GM12878 (cell line): ENCODE measurements around the gene ADCY1. TPM values are rescaled to one million over a fixed set of nuclear protein-coding genes. Genes with fewer than 3 reads are reported as not detected.

Source experiments
- ATAC-seq: fragments of 200-7000 bp; cut with Tn5 transposase; 3 replicates; pipeline ENCODE4 v1.9.1; 2020; ENCODE audit warnings: mild to moderate bottlenecking, moderate library complexity
- BruUV-seq: library from RNA; stranded (reverse); fragments of 400-500 nt; replicated peaks from 2 replicates; lab custom pipeline; 2021; lab: Mats Ljungman, UMichigan
- CTCF ChIA-PET: fragments of 300-600 bp; sonication (Branson Sonifier 250); formaldehyde crosslinking; extraction: SDS; loops from one replicate; lab custom pipeline; 2021; ENCODE audit warnings: inconsistent platforms; lab: Yijun Ruan, JAX
- POLR2A ChIA-PET: fragments of 350-600 bp; formaldehyde crosslinking; extraction: SDS; loops from one replicate; lab custom pipeline; 2021; ENCODE audit warnings: inconsistent platforms; lab: Charles Lee
- RAD21 ChIA-PET: fragments of 300-600 bp; sonication (Branson Sonifier 250); formaldehyde crosslinking; loops from one replicate; lab custom pipeline; 2023; ENCODE audit warnings: antibody characterized with exemption; ENCODE audit not compliant: unreplicated experiment; lab: Charles Lee
- SMC1A ChIA-PET: fragments of 300-600 bp; sonication (Branson Sonifier 250); formaldehyde crosslinking; loops from one replicate; lab custom pipeline; 2023; ENCODE audit not compliant: unreplicated experiment, uncharacterized antibody; lab: Charles Lee
- DNase-seq: peaks from one replicate; pipeline ENCODE4 v3.0.0-alpha.2; 2011; ENCODE audit warnings: low read depth, low spot score
- FAIRE-seq: peaks from 3 replicates; lab custom pipeline; 2011; peaks lifted over from hg19 to GRCh38; lab: Jason Lieb, UNC
- H2AFZ ChIP-seq: 2 replicates; pipeline ENCODE4 v1.6.0; 2011; ENCODE audit warnings: low read depth, low read length, control low read depth; ENCODE audit not compliant: control insufficient read depth
- H3K27ac ChIP-seq: 2 replicates; pipeline ENCODE4 v1.5.1; 2011; ENCODE audit warnings: control low read depth; ENCODE audit not compliant: control insufficient read depth, insufficient read depth
- H3K27me3 ChIP-seq, 2 experiments: replicated peaks in 1 of 2; 2 replicates each; pipeline versions ENCODE4 v1.6.0 to v1.6.1; 2011; ENCODE audit warnings: low read length in 1 of 2; ENCODE audit not compliant: control insufficient read depth in 2 of 2, insufficient read depth in 2 of 2
- H3K36me3 ChIP-seq, 2 experiments: 2 replicates each; pipeline ENCODE4 v1.5.1; 2011; ENCODE audit warnings: low read length in 1 of 2; ENCODE audit not compliant: control insufficient read depth in 2 of 2, insufficient read depth in 2 of 2
- H3K4me1 ChIP-seq: 2 replicates; pipeline ENCODE4 v1.6.1; 2011; ENCODE audit warnings: mild to moderate bottlenecking, low read length, moderate library complexity, mixed read lengths; ENCODE audit not compliant: control insufficient read depth, insufficient read depth
- H3K4me2 ChIP-seq: 2 replicates; pipeline ENCODE4 v1.6.0; 2011; ENCODE audit warnings: control low read depth; ENCODE audit not compliant: control insufficient read depth, insufficient read depth
- H3K4me3 ChIP-seq: fragments of 200-600 bp; sonication (generic); 2 replicates; pipeline ENCODE4 v1.5.1; 2016
- H3K79me2 ChIP-seq: 2 replicates; pipeline ENCODE4 v1.6.0; 2011; ENCODE audit warnings: low read length; ENCODE audit not compliant: control insufficient read depth, insufficient read depth
- H3K9ac ChIP-seq: 2 replicates; pipeline ENCODE4 v1.8.0; 2011; ENCODE audit warnings: low read length, control low read depth, mixed read lengths; ENCODE audit not compliant: control insufficient read depth, insufficient read depth
- H3K9me3 ChIP-seq: replicated peaks from 3 replicates; pipeline ENCODE4 v1.5.1; 2011; ENCODE audit warnings: mild to moderate bottlenecking, low read length; ENCODE audit not compliant: control insufficient read depth, insufficient read depth
- H4K20me1 ChIP-seq: 2 replicates; pipeline ENCODE4 v1.6.0; 2011; ENCODE audit not compliant: control insufficient read depth, insufficient read depth
- CHD1 ChIP-seq: IDR thresholded peaks from 2 replicates; pipeline ENCODE4 v1.6.1; 2012; ENCODE audit warnings: low read depth, low read length, improper control_type of control experiment
- DPF2 ChIP-seq: fragments of 450-650 bp; IDR thresholded peaks from 2 replicates; pipeline ENCODE4 v1.6.1; 2017; ENCODE audit warnings: mild to moderate bottlenecking
- EZH2 ChIP-seq: IDR thresholded peaks from 2 replicates; pipeline ENCODE4 v1.6.1; 2012; ENCODE audit warnings: low read depth, mild to moderate bottlenecking, control low read depth, inconsistent platforms, low read length, borderline replicate concordance; ENCODE audit not compliant: control insufficient read depth
- KDM1A ChIP-seq: fragments of 200-600 bp; sonication (generic); IDR thresholded peaks from 2 replicates; pipeline ENCODE4 v1.6.1; 2016; ENCODE audit warnings: borderline replicate concordance
- YBX1 ChIP-seq: fragments of 450-650 bp; IDR thresholded peaks from 2 replicates; pipeline ENCODE4 v1.6.1; 2016; ENCODE audit warnings: antibody characterized with exemption
- WGBS: methylation state at CpG from one replicate; pipeline ENCODE4 v1.1.6; 2016; ENCODE audit warnings: low lambda C conversion rate; ENCODE audit not compliant: insufficient replicate concordance, insufficient coverage; ENCODE audit errors: missing lambda C conversion rate; 5-methylcytosine and 5-hydroxymethylcytosine counted together
- in situ Hi-C: fragments of 300-500 bp; cut with MboI; formaldehyde crosslinking; loops from 9 replicates; pipeline ENCODE4 v1.14.3; 2018; ENCODE audit warnings: mixed read lengths
- intact Hi-C: fragments of 100-400 bp; cut with micrococcal nuclease; formaldehyde crosslinking; loops from one replicate; pipeline ENCODE4 v1.14.2; 2022; ENCODE audit not compliant: unreplicated experiment
- polyA plus RNA-seq, 11 experiments: library from polyadenylated mRNA; depleted of rRNA in 4 of 11; unstranded in 6 of 11; stranded (reverse) in 5 of 11; fragments of >200 nt; fragmentation: Nextera tagmentation in 4 of 11; fragmentation: Illumina TruSeq in 1 of 11; extraction: Ambion mirVana in 4 of 11; extraction: Trizol in 1 of 11; gene quantifications; 1 replicate in 1 of 11; 2 replicates in 10 of 11; pipeline versions ENCODE4 v1.2.1 to v1.2.3, GENCODE V29; 2011 to 2016; ENCODE audit warnings: inconsistent platforms in 2 of 11, missing spikeins in 2 of 11, low read depth in 1 of 11
- total RNA-seq, 4 experiments: library from RNA; depleted of rRNA in 3 of 4; stranded (reverse); fragments of >200 nt in 3 of 4; fragmentation: Illumina TruSeq in 1 of 4; extraction: Trizol in 1 of 4; gene quantifications; 2 replicates each; pipeline versions ENCODE4 v1.2.1 to v1.2.3, GENCODE V29; 2013 to 2021
- TF ChIP-seq, protein P1 (sequence below): fragments of 450-650 bp; IDR thresholded peaks from 2 replicates; pipeline ENCODE4 v1.6.1; 2017; ENCODE audit warnings: mild to moderate bottlenecking, low read depth, inconsistent platforms; ENCODE audit not compliant: poor library complexity, severe bottlenecking
- TF ChIP-seq, protein P2 (sequence below): IDR thresholded peaks from 2 replicates; pipeline ENCODE4 v1.6.1; 2012; ENCODE audit warnings: mild to moderate bottlenecking, low read depth, low read length

The ADCY1 gene
- total and polyA plus RNA-seq, 10 of the 15 experiments (the other 5 are each of a cell fraction or from before 2014, with no cell fraction given) = 0.13 to 1.4 (median 0.45) TPM; not detected in 1

DNA sequence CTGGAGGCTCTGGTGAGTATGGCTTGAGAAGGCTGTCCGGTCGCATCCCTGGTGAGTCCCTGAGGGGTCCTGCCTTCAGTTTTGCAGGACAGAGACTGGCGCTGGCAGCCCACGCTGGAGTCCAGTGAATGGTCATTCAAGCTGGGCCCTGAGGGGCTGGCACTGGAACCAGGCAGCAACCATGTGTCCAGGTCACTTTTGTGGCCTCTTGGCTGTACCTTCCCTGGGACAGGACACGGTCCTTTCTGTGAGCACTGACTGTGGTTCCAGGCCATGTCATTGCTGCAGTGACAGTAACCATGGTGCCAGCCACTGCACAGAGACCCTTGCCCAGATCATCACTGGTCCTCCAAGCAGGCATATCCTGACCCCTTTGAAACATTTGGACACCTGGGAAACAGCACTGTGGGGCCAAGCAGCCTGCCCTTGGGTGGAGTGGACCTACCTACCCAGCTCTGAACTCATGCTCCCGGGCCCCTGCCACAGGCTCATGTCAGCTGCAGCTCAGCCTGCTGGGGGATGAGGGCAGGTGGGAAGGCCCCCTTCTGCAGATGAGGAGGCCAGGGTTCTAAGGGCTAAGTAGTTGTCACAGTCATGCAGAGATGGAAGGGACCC, 72.1 kb downstream of the ADCY1 start:
- Histone ChIP-seq H3K79me2 (no peaks in the 10 kb centered on the region), H3K9me3 (no peaks in the 10 kb centered on the region)
- 61% methylated on average over 6 of the region's 6 CpGs for WGBS
- TF ChIP-seq YBX1 = no peak
- TF ChIP-seq CHD1 = no peak
- TF ChIP-seq, protein P1, sequence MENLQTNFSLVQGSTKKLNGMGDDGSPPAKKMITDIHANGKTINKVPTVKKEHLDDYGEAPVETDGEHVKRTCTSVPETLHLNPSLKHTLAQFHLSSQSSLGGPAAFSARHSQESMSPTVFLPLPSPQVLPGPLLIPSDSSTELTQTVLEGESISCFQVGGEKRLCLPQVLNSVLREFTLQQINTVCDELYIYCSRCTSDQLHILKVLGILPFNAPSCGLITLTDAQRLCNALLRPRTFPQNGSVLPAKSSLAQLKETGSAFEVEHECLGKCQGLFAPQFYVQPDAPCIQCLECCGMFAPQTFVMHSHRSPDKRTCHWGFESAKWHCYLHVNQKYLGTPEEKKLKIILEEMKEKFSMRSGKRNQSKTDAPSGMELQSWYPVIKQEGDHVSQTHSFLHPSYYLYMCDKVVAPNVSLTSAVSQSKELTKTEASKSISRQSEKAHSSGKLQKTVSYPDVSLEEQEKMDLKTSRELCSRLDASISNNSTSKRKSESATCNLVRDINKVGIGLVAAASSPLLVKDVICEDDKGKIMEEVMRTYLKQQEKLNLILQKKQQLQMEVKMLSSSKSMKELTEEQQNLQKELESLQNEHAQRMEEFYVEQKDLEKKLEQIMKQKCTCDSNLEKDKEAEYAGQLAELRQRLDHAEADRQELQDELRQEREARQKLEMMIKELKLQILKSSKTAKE = no peak
- no peak for TF ChIP-seq DPF2
- TF ChIP-seq KDM1A = no peak
- TF ChIP-seq, protein P2, sequence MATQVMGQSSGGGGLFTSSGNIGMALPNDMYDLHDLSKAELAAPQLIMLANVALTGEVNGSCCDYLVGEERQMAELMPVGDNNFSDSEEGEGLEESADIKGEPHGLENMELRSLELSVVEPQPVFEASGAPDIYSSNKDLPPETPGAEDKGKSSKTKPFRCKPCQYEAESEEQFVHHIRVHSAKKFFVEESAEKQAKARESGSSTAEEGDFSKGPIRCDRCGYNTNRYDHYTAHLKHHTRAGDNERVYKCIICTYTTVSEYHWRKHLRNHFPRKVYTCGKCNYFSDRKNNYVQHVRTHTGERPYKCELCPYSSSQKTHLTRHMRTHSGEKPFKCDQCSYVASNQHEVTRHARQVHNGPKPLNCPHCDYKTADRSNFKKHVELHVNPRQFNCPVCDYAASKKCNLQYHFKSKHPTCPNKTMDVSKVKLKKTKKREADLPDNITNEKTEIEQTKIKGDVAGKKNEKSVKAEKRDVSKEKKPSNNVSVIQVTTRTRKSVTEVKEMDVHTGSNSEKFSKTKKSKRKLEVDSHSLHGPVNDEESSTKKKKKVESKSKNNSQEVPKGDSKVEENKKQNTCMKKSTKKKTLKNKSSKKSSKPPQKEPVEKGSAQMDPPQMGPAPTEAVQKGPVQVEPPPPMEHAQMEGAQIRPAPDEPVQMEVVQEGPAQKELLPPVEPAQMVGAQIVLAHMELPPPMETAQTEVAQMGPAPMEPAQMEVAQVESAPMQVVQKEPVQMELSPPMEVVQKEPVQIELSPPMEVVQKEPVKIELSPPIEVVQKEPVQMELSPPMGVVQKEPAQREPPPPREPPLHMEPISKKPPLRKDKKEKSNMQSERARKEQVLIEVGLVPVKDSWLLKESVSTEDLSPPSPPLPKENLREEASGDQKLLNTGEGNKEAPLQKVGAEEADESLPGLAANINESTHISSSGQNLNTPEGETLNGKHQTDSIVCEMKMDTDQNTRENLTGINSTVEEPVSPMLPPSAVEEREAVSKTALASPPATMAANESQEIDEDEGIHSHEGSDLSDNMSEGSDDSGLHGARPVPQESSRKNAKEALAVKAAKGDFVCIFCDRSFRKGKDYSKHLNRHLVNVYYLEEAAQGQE = no peak
- TF ChIP-seq EZH2 = no peak
- TF ChIP-seq, all 136 proteins: peak for 0
- no peak overlapping the region for H3K27ac ChIP-seq
- ChIA-PET POLR2A (no interaction called here), SMC1A (no interaction called here), CTCF (no interaction called here), RAD21 (no interaction called here)
- DNase-seq (no peak), FAIRE-seq (no peak), ATAC-seq (no peak)
- no peaks in the 10 kb centered on the region for H4K20me1 ChIP-seq
- in situ Hi-C loops (no loop called here), intact Hi-C loops (no loop called here)
- no TSS peak for BruUV-seq
- H3K4me3 ChIP-seq = no peak overlapping the region
- H3K36me3 ChIP-seq = no peaks in the 10 kb centered on the region
- H2AFZ ChIP-seq = no peak overlapping the region
- no peaks in the 10 kb centered on the region for H3K27me3 ChIP-seq
- no peak overlapping the region for H3K9ac ChIP-seq
- peaks cover 4% of the 10 kb centered on the region for H3K4me1 ChIP-seq
- no peak overlapping the region for H3K4me2 ChIP-seq
